OCI-LY3 (cell line): Measurements from ENCODE around the gene ACBD6.

Source experiments
- EZH2phosphoT487 ChIP-seq: fragments of 200-600 bp; shearing (Covaris generic); IDR thresholded peaks from 2 replicates; pipeline ENCODE4 v1.6.1; 2018; ENCODE audit warnings: antibody characterized with exemption, mixed run types, low read depth
- TF ChIP-seq, protein P1 (sequence below): fragments of 200-600, 300-600 bp; sonication (generic); IDR thresholded peaks from 2 replicates; pipeline ENCODE4 v1.5.1; 2014; ENCODE audit warnings: antibody characterized with exemption, low read length, low read depth

DNA sequence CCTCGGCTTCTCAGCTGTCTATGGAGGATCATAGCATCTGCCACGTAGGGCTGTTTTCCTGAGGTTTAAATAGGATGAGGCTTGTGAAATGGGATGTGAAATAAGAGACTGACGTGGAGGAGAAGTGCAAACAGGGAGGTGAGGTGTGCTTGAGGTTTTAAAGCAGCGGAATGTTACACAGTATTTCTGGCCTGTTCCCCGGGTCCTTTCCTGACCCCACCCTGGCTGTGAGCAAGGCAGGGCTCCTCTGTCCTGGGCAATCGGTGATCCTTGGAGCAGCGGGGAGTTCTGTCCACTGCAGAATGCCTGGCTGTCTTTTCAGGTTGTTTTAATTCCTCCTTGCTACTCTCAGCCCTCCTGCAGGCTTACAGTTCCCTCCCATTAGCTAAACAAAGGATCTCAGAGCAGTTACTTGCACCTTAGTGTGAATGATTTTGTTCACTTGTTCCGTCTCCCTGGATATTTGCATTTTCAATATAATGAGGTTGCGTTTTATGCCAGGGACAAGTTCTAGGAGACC, 233.8 kb downstream of the ACBD6 start:
- TF ChIP-seq, protein P1, sequence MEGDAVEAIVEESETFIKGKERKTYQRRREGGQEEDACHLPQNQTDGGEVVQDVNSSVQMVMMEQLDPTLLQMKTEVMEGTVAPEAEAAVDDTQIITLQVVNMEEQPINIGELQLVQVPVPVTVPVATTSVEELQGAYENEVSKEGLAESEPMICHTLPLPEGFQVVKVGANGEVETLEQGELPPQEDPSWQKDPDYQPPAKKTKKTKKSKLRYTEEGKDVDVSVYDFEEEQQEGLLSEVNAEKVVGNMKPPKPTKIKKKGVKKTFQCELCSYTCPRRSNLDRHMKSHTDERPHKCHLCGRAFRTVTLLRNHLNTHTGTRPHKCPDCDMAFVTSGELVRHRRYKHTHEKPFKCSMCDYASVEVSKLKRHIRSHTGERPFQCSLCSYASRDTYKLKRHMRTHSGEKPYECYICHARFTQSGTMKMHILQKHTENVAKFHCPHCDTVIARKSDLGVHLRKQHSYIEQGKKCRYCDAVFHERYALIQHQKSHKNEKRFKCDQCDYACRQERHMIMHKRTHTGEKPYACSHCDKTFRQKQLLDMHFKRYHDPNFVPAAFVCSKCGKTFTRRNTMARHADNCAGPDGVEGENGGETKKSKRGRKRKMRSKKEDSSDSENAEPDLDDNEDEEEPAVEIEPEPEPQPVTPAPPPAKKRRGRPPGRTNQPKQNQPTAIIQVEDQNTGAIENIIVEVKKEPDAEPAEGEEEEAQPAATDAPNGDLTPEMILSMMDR, result no peak
- no peak for TF ChIP-seq EZH2phosphoT487
